Activated T-cell treated with anti-CD3 and anti-CD28 coated beads, Interleukin-2, amount 50 U/mL, for 24 hours (primary cell): ENCODE measurements around the gene TRMT2A.

Experiments used
- DNase-seq: peaks from one replicate; pipeline ENCODE4 v3.0.0-alpha.2; 2020
- H3K27ac Mint-ChIP-seq: 2 replicates; pipeline ENCODE4 v1.8.0; 2020; ENCODE audit warnings: mild to moderate bottlenecking, mixed read lengths
- H3K27me3 Mint-ChIP-seq: 2 replicates; pipeline ENCODE4 v1.8.0; 2020; ENCODE audit warnings: mixed read lengths
- H3K36me3 Mint-ChIP-seq: 2 replicates; pipeline ENCODE4 v1.8.0; 2020; ENCODE audit warnings: low read depth, mixed read lengths
- H3K4me1 Mint-ChIP-seq: 2 replicates; pipeline ENCODE4 v1.8.0; 2020; ENCODE audit warnings: low read depth, mixed read lengths
- H3K4me3 Mint-ChIP-seq: 2 replicates; pipeline ENCODE4 v1.8.0; 2020; ENCODE audit warnings: mild to moderate bottlenecking, moderate library complexity, mixed read lengths
- H3K9me3 Mint-ChIP-seq: 2 replicates; pipeline ENCODE4 v1.8.0; 2020; ENCODE audit warnings: mixed read lengths

TRMT2A gene

DNA sequence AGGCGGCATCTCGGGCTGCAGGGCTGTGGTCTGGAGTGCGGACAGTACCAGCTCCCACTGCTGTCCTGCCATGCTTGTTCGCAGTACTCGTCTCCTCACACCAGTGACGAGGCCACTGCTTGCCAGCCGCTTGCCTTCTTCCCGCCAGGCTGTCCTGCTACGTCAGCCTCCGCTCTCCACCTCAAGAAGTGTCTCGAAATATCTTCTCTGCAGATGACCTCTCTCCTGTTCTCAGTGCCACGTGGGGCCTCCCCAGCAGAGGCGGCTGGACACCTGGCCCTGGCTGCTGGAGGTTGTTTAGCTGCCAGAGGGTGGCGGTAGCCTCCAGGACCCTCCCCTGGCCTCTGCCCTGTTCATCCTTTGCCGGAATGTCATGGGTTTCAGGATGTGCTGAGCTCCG, 36.9 kb upstream of the TRMT2A start:
- Mint-ChIP-seq H3K9me3 (no peaks in the 10 kb centered on the region), H3K4me1 (peaks cover 2% of the 10 kb centered on the region), H3K4me3 (no peak overlapping the region), H3K27ac (no peak overlapping the region), H3K27me3 (peaks cover 5% of the 10 kb centered on the region), H3K36me3 (no peaks in the 10 kb centered on the region)
- DNase-seq = no peak

DNA sequence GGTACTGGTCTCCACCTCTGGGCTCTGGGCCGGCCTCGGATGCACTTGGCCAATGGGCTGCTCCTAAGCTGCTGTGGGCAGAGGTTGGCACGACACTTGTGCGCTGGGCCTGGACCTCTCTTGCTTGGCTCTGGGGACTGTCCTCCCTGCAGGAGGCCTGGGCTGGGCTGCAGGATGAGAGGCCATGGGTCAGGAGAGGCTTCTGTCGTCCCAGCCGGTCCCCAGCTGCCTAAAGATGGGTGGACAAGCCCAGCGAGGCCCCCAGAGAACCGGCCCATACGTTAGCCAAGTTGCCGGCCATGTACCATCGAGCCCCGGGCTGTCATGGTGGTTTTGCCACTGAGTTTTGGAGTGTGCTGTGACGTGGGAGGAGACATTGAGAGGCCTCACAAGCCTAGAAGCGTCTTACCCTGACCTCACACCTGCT, 35.5 kb upstream of the TRMT2A start:
- DNase-seq = no peak
- Mint-ChIP-seq H3K36me3 (no peaks in the 10 kb centered on the region), H3K4me3 (no peak overlapping the region), H3K27me3 (peaks cover 5% of the 10 kb centered on the region), H3K4me1 (peaks cover 2% of the 10 kb centered on the region), H3K27ac (no peak overlapping the region), H3K9me3 (no peaks in the 10 kb centered on the region)

DNA sequence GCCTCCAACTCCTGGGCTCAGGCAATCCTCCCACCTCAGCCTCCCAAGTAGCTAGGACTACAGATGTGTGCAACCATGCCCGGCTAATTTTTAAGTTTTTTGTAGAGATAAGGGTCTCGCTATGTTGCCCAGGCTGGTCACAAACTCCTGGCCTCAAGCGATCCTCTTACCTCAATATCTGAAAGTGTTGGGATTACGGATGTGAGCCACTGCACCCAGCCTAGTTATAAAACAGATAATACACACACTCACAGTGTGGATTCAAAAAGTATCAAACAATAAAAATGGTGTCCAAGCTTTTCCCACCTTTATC, 34.2 kb upstream of the TRMT2A start:
- no peak overlapping the region for H3K27ac Mint-ChIP-seq

DNA sequence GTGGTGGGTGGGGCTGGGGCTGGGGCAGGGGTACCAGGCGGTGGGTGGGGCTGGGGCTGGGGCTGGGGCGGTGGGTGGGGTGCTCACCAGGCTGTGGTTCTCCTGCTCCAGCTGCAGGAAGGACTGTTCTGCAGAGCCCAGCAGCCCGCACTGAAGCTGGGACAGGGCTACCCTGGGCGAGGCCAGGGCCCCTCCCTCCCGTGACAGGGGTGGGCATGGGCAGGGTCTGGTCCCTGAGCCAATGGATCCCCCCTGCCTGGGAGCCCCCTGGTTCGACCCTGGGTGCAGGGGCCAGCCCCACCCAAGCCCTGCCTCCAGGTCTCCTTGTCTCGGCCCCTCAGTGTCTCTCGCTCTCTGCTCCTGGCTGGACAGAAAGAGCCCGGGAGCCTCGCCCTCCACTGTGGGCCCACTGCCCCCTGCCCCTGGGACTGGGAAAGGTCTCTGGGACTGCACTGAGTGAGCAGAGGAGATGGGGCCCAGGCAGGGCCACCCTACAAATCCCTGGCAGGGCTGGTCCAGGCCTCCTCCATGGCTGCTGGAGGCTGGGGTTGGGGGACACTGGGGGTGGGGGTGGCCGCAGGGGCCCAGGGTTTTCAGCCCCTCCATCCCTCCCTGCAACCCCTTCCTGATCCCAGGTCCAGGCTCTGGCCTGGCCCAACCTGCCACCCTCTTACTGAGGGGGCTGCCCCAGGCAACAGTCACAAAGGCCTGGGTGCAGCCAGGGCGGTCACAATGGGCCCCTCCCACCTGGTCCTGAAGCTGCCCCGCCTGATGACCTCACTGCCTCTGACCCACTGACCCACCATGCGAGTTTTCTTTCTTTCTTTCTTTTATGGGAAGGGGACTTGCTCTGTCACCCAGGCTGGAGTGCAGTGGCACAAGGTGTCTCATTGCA, 33.6 kb upstream of the TRMT2A start, which contains the start of gene CCDC188:
CCDC188 (minus strand) TSS at position 675 of the 895 bp plus-strand sequence; CDS start at position 606, 69 bp downstream.
- H3K4me3 Mint-ChIP-seq = no peak within 1 kb of the TSS
- H3K36me3 Mint-ChIP-seq = peaks cover 4% of the 10 kb centered on the region
- H3K9me3 Mint-ChIP-seq = no peaks in the 10 kb centered on the region
- no peak within 1 kb of the TSS for H3K27ac Mint-ChIP-seq
- H3K27me3 Mint-ChIP-seq = no peaks in the 10 kb centered on the region
- peaks cover 4% of the 10 kb centered on the region for H3K4me1 Mint-ChIP-seq
- DNase-seq = no peak

More for the DNA sequence above, 34.2 kb upstream of the TRMT2A start:
- Mint-ChIP-seq H3K4me3 (no peak overlapping the region), H3K9me3 (no peaks in the 10 kb centered on the region), H3K36me3 (peaks cover 4% of the 10 kb centered on the region), H3K27me3 (no peaks in the 10 kb centered on the region), H3K4me1 (peaks cover 4% of the 10 kb centered on the region)
- no peak for DNase-seq

DNA sequence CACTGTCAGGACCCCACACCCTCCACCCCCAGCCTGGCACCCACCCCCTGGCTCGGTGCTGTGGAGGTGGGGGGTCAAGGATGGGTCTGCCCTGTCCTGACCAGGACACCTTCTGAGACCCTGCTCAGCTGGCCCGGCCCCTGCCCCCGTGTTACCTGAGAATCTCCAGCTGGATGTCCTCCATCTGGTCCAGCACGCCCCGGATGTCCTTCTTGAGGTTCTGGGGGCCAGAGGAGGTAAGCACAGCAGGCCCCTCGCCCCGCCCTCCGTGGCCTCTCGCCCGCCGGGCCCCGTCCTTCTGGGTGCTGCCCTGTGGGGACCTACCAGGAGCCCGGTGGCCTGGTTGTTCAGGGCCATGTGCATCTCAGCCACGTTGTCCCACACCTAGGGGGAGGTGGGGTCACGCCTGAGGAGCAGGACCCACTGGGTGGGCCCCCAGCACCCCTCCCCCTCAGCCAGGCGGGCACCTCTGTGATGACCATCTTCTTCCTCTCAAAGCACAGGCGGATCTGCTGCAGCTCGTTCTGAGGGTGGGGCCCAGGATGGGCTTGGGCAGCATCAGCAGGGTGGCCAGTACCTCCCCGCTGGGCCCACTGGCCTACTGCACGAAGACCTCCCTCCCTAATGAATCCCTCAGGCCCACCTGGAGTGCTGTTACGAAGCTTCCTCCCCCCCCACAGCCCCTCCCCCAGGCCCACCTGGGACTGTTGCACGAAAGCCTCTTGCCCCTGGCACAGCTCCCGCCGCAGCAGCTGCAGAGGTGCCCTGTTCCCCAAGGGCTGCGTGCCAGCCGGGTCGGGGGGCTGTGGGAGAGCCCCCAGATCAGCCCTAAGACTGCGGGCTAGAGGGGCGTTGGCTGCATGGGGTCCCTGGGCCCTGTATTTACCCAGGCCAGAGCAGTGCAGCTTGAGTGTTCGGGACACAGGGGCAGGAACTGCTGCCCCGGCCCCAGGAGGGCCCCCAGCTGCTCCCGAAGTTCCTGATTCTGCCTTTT, 32.5 kb upstream of the TRMT2A start:
- Mint-ChIP-seq H3K9me3 (no peaks in the 10 kb centered on the region), H3K36me3 (peaks cover 7% of the 10 kb centered on the region), H3K4me3 (no peak overlapping the region), H3K4me1 (peaks cover 4% of the 10 kb centered on the region), H3K27ac (no peak overlapping the region), H3K27me3 (no peaks in the 10 kb centered on the region)
- DNase-seq = no peak

DNA sequence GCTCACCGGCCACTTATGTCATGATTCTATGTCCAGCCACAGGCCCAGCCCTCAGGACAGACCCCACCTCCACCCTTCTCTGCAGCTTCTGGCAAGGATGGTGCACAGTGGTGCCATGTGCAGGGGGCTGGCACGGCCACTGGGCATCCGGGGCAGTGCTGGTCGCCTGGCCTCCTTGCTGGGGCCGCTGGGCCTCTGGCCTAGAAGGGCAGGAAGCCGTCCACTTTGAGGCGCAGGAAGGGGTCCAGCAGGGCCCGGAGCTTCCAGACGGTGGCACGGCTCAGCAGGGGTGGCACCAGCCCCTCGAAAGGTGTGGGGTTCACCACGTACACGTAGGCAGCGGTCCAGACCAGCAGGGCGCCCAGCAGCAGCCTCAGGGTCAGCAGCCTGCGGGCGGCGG, 31.4 kb upstream of the TRMT2A start:
- no peaks in the 10 kb centered on the region for H3K9me3 Mint-ChIP-seq
- H3K4me3 Mint-ChIP-seq = no peak overlapping the region
- H3K27me3 Mint-ChIP-seq = no peaks in the 10 kb centered on the region
- no peak for DNase-seq
- H3K27ac Mint-ChIP-seq = no peak overlapping the region
- H3K4me1 Mint-ChIP-seq = peaks cover 4% of the 10 kb centered on the region
- peaks cover 18% of the 10 kb centered on the region for H3K36me3 Mint-ChIP-seq

DNA sequence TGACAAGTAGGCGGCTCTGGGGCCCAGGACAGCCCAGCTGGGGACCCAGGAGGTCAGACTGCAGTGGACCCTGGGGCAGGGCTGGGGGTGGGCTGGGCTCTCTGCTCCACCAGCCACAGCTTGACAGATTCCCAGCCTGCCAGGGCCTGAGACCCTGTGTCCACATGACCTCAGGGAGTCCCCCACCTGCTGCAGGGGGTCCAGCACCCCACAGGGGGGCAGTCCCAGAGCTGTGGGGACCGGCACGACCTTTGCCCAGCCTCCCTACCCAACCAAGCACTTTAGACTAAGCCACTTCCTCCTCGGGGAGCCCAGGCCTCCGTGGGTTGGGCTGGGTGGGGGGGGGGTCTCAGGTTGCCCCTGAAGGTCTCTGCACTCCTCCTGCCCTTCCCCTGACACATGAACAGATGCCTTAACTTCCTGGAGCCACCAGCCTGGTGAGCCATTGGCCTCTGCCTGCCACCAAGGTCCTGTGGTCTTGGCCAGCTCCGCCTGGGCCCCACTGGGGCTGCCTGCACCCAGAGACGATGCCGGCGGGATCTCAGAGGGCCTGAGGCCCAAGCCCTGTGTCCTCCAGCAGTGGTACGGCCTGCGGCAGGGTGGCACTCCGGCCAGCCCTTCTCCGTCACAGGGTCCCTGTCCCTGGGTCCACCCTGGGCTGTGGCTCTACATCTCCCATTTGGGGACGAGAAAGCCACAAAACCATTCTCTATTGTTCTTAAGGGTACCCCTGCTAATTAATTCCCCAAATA, 30.4 kb upstream of the TRMT2A start:
- Mint-ChIP-seq H3K4me1 (peaks cover 4% of the 10 kb centered on the region), H3K36me3 (peaks cover 18% of the 10 kb centered on the region), H3K9me3 (no peaks in the 10 kb centered on the region), H3K27ac (no peak overlapping the region), H3K4me3 (no peak overlapping the region), H3K27me3 (no peaks in the 10 kb centered on the region)
- no peak for DNase-seq

DNA sequence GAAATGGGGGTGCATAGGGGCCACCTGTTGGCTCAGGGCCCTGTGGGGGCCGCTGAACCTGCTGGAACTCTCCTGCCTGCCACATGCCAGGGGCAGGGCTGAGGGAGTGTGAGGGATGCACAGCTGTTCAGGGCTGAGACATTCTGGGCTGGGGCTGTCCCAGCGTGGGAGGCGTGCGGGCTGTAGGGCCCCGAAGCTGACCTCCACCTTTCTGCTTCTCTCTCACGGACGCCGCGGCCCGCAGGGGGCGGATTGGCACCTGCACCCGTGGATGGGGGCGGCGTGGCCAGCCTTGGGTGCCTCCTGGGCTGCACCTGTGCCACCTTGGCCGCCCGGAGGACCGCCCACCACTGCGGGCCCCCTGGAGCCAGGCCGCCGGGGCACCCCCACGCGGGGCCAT, 29.8 kb upstream of the TRMT2A start:
- Mint-ChIP-seq H3K9me3 (no peaks in the 10 kb centered on the region), H3K27ac (no peak overlapping the region), H3K4me1 (peaks cover 4% of the 10 kb centered on the region), H3K36me3 (peaks cover 18% of the 10 kb centered on the region), H3K27me3 (no peaks in the 10 kb centered on the region), H3K4me3 (no peak overlapping the region)
- no peak for DNase-seq

DNA sequence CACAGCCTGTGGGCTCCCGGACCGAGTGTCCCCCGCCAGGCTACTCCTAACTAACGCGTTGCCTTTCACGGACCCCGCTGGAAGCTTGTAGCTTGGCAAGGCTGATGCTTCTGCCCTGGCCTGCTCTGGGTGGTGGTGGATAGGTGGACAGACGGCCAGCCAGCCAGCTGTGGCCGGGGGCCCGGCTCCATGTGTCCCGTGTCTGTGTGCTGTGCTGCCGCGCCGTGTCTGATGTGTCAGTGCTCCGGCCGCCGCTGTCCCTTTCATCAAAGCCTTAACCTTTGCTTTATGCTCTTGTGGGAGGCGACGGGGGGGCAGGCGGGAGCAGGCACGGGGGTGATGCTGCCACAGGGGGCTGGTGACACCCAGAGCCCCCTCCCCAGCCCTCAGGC, 28.8 kb upstream of the TRMT2A start:
- Mint-ChIP-seq H3K4me3 (no peak overlapping the region), H3K27me3 (no peaks in the 10 kb centered on the region), H3K36me3 (peaks cover 18% of the 10 kb centered on the region), H3K9me3 (no peaks in the 10 kb centered on the region), H3K27ac (no peak overlapping the region), H3K4me1 (peaks cover 4% of the 10 kb centered on the region)
- DNase-seq = no peak

DNA sequence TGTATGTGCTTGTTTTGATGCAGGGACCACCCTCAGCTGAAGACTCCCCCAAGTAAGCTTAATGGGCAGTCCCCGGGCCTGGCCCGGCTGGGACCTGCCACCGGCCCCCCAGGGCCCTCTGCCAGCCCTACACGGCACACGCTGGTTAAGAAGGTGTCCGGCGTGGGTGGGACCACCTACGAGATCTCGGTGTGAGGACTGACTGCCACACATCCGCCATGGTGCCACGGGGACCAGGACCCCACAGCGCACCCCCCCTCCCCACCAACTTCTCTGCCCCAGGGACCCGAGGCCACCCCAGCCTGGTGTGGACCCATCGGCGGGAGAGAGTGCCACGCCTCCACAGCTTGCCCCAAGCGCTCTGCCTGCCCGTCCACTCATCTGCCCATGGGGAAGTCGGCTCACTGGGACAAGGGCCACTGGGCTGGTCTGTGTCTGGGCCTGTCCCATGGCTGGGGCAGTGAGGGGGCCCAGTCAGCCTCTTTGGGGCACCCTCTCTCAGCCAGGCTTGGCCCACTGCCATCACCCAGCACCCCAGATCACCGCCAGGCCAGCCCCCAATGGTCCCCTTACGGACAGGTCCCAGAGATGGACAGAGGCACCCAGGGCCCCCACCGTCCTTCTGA, 28.3 kb upstream of the TRMT2A start:
- H3K27me3 Mint-ChIP-seq = no peaks in the 10 kb centered on the region

DNA sequence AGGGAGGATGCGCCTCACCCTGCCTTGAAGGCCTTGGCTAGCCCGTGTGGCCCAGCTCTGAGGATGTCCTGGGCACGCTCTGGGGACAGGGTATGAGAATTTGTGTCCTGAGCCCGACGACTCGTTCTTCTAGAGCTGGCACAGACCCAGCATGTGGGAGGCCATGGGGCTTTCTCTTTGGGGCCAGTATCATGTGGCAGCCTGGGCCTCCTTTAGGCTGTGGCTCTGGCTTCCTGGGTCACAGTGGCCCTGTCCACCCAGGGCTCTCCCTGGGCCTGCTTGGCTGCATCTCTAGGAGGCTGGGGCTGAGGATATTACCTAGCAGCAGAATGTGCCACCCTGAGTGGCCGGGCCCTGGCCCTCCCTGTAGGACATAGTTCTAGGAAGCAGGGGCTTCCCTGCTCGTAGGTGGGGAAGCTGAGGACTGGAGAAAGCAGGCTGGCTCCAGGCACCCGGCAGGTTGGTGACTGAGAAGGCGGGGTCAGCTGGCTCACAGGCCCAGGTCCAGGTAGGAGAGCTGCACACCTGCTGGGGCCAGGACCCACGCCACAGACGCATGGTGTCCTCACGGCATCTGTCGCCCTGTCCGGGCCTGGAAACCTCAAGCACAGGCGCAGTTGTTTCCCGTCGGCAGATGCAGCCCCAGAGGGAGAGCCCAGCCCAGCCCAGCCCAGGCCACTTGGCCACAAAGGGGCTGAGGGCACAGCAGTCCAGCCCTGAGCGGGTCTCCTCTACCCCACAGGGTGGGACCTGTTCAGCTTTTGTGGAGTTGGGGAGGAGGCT, 27.0 kb upstream of the TRMT2A start:
- no peak for DNase-seq
- Mint-ChIP-seq H3K4me3 (no peak overlapping the region), H3K27ac (no peak overlapping the region), H3K27me3 (no peaks in the 10 kb centered on the region), H3K4me1 (peaks cover 4% of the 10 kb centered on the region), H3K9me3 (no peaks in the 10 kb centered on the region), H3K36me3 (peaks cover 30% of the 10 kb centered on the region)

More for the DNA sequence above, 28.3 kb upstream of the TRMT2A start:
- Mint-ChIP-seq H3K36me3 (peaks cover 20% of the 10 kb centered on the region), H3K4me3 (no peak overlapping the region), H3K27ac (no peak overlapping the region), H3K4me1 (peaks cover 4% of the 10 kb centered on the region), H3K9me3 (no peaks in the 10 kb centered on the region)
- DNase-seq = no peak

DNA sequence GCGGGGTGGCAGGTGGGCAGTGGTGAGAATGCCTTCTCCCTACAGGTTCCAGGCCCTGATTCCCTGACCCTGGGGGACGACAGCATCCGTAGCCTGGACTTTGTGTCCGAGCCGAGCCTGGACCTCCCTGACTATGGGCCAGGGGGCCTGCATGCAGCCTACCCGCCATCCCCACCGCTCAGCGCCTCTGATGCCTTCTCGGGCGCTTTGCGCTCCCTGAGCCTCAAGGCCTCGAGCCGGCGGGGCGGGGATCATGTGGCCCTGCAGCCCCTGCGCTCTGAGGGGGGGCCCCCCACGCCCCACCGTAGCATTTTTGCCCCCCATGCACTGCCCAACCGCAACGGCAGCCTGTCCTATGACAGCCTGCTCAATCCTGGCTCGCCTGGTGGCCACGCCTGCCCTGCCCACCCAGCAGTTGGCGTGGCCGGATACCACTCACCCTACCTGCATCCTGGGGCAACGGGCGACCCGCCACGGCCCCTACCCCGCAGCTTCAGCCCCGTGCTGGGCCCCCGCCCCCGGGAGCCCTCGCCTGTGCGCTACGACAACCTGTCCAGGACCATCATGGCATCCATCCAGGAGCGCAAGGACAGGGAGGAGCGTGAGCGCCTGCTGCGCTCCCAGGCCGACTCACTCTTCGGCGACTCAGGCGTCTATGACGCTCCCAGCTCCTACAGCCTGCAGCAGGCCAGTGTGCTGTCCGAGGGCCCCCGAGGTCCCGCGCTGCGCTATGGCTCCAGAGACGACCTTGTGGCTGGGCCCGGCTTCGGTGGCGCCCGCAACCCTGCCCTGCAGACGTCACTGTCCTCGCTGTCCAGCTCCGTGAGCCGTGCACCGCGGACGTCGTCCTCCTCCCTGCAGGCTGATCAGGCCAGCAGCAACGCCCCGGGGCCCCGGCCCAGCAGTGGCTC, 25.9 kb upstream of the TRMT2A start:
- no peak for DNase-seq
- Mint-ChIP-seq H3K36me3 (peaks cover 30% of the 10 kb centered on the region), H3K4me3 (no peak overlapping the region), H3K27me3 (no peaks in the 10 kb centered on the region), H3K9me3 (no peaks in the 10 kb centered on the region), H3K4me1 (peaks cover 9% of the 10 kb centered on the region), H3K27ac (no peak overlapping the region)
